Right renal cortex interstitium (tissue), 3 donors: Measurements from ENCODE around the gene GPR42. TPM values are rescaled to one million over a fixed set of nuclear protein-coding genes. Genes with fewer than 3 reads are reported as not detected.
"Not testable (repeated sequence)": the region's sequence is repeated elsewhere in the genome, so short reads cannot be mapped to it uniquely, and the experiment has no call there.

Experiments
- DNase-seq, 3 donors: peaks; one replicate each; pipeline ENCODE4 v3.0.0-alpha.2; 2013; ENCODE audit warnings: low read depth in 3 of 3, low spot score in 2 of 3
- polyA plus RNA-seq, 3 donors: library from polyadenylated mRNA; unstranded; fragments of 120-200 nt; gene quantifications; one replicate each; pipeline ENCODE4 v1.2.1, GENCODE V29; 2013; ENCODE audit not compliant: insufficient read length in 3 of 3

Gene GPR42
- polyA plus RNA-seq, 3 donors: not detected

- DNase-seq: no peak
These were observed 22.2 kb downstream of the GPR42 start for GRCh38 chr19:35392742-35393715.

DNA sequence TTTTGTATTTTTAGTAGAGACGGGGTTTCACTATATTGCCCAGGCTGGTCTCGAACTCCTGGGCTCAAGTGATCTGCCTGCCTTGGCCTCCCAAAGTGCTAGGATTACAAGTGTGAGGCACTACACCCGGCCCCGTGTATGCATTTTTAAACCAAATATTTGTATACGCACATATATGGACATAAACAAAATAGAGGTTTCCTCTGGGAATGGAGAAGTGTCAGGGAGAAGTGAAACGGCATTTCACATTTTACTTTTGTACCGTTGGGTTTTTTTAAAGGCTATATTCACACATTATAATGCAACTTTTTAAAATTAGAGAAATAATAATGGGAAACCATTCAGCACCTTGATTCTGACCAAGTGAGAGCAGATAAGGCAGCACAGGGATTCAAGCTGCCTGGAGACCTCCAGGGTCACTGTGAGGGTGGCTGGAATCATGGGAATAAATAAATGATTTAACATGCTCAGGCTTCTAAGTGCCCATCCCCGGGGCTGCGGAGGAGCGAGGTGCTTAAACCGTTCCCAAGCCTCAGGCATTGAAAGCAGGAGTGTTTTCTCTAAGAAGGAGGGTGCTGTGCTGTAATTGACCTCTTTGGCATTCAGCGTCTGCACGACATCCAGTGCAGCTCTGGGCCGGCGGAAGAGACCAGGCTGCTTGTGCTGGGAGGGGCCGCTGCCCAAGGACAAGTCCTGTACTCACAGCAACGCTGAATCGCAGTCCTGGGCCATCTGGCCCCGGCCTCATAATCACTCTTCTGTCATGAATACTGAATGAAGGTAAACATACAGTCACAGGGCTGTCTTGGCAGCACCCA is 24.7 kb downstream of the GPR42 start:
- no peak for DNase-seq

- DNase-seq: no peak
These were observed 25.5 kb downstream of the GPR42 start for GRCh38 chr19:35396240-35396885.

DNA sequence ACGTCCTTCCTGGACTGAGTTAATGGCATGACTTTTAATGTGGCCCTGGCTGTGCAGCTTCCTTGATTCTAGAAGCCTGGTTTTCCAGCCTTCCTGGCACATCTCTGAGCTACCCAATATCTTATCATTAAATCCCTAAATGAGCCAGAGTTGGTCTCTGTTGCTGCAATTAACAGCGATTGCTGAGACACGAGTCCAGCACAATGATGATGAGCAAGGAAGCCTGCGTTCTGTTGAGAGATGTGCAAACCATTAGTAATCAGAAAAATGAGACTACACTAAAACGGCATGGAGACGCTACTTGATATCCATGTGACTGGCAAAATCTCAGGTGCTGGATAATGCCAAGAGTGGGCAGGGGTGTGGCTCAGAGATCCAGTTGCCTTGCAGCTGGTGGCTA is 26.2 kb downstream of the GPR42 start:
- no peak for DNase-seq

GRCh38 chr19:35398570-35398969 is 27.7 kb downstream of the GPR42 start:
- no peak for DNase-seq

DNA sequence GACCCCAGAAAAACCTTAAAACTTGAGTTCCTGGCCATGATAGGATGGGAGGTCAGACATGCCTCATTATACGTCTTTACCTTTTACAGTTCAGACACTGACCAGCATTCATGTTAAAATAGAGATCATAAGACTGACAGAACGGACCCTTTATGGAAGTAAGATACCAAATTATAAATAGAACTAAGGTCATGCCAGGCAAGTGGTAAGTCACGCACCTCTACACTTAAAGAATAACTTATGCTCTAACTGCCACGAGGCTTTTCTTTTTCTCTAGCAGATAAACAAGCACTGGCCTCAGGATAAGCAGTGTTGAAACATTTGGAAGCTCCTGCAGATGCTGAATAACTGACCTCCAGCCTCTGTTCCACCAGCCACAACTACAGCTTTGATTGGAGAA is 28.4 kb downstream of the GPR42 start:
- no peak for DNase-seq

DNA sequence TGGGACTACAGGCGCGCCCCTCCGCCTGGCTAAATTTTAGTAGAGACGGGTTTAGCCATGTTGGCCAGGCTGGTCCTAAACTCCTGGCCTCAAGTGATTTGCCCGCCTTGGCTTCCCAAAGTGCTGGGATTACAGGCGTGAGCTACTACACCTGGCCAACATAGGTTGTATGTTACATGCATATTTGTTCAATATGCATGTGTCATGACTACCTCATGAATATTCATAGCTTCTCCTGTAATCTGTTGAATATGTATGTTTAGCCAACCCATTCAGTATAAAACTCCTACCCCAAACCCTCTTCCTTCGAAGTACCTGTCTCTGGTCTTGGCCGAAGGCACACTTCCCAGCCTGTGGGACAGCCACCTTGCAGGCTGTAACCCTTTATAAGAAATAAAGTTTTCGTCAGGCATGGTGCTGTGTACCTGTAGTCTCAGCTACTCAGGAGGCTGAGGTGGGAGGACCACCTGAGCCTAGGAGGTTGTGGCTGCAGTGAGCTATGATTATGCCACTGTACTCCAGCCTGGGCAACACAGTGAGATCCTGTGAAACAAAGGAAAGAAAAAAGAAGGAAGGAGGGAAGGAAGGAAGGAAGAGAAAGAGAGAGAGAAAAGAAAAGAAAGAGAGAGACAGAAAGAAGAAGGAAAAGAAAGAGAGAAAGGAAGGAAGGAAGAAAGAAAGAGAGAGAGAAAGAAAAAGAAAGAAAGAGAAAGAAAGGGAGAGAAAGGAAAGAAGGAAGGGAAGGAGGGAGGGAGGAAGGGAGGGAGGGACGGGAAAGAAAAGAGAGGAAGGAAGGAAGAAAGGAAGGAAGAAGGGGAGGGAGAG is 29.3 kb downstream of the GPR42 start:
- no peak for DNase-seq

GRCh38 chr19:35400773-35401100 is 29.9 kb downstream of the GPR42 start:
- no peak for DNase-seq

GRCh38 chr19:35401416-35401815 is 30.5 kb downstream of the GPR42 start:
- not testable (repeated sequence) for DNase-seq

DNA sequence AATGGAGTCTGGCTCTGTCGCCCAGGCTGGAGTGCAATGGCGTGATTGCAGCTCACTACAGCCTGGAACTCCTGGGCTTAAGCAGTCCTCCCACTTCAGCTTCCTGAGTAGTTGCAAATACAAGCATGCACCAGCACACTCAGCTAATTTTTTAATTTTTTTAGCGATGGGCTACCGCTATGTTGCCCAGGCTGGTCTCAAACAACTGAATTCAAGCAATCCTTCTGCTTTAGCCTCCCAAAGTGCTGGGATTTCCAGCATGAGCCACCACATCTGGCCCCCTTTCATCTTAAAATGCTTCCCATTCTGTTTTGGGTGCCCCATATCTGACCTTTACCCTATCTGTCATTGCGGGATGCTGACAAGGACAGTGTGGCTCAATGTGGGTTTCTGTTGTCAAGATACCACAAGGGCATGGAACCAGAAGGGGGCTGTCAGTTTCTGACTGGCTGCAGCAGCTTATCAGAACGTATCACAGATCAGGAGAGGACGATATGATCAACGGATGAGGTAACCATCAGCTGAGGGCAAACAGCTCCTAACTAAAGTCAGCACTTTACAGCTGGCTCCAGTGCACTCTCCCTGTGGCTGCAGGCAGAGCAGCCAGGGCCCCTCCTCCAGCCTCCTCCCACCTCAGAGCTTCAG is 32.4 kb downstream of the GPR42 start:
- DNase-seq: no peak

GRCh38 chr19:35404879-35405622 is 34.2 kb downstream of the GPR42 start:
- no peak for DNase-seq

- no peak for DNase-seq
These were observed 36.8 kb downstream of the GPR42 start for GRCh38 chr19:35407619-35408018.

DNA sequence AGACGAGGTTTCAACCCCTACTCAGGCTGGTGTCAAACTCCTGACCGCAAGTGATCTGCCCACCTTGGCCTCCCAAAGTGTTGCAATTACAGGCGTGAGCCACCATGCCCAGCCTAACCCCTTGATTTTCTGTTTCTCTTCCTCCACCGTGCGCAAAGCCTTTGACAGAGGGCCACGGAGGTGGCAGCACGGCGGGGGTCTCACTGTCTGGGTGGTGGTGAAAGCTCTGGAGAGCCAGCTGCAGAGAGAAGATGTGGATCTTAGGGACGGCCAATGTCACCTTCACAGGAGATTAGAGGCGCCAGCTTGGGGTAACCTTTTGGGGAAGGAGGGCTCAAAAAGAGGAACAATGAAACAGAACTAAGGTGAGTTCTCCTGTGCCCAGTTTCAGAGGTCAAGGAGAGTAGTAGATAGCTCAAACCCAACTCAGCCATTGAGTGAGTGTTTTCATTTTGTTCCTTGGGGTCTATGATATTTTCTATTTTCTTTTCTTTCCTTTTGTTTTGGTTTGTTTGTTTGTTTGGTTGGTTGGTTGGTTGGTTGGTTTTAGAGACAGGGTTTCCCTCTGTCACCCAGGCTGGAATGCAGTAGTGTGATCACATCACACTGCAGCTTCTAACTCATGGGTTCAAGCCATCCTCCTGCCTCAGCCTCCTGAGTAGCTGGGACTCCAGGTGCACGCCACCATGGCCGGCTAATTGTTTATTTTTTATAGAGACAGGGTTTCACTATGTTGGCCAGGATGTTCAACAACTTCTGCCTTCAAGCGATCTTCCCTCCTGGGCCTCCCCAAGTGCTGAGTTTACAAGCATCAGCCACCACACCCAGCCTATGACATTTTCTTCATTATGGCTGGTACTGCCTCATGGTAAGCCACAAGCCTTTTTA is 37.7 kb downstream of the GPR42 start:
- DNase-seq: no peak

- no peak for DNase-seq
These were observed 38.3 kb downstream of the GPR42 start for GRCh38 chr19:35409191-35409590.

- no peak for DNase-seq
These were observed 39.6 kb downstream of the GPR42 start for GRCh38 chr19:35410487-35410886.

GRCh38 chr19:35414442-35414841 is 43.6 kb downstream of the GPR42 start:
- no peak for DNase-seq

GRCh38 chr19:35416331-35416730 is 45.5 kb downstream of the GPR42 start:
- no peak for DNase-seq

- DNase-seq: no peak
These were observed 46.4 kb downstream of the GPR42 start for GRCh38 chr19:35417278-35417677.
